ENCODE measurements around the gene HOXB2. TPM values are rescaled to one million over a fixed set of nuclear protein-coding genes. Genes with fewer than 3 reads are reported as not detected.

Gene HOXB2
- total RNA-seq, 3 donors from 2014 or later (not counting 1 experiment from before 2014, with no cell fraction given): 21.6 to 30.5 (median 24.7) TPM

DNA sequence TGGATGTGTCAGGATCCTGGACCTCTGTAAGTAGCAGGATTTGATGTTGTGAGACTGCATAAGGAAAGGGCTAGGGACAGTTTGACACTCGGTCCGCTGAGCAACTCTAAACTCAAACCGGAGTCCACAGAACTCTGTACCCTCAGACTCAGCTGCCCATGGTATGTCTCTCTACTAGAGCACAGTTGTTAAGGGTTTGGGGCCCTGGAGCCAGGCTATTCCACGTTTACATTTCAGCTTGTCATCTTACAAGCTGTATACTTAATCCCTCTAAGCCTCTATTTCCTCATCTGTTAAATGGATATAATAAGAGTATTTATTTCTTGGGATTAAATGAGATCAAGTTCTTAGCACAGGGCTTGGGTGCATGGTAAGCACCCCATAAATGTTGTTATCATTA is 42.0 kb downstream of the HOXB2 start:
- Histone ChIP-seq H3K36me3 (ENCODE audit: control insufficient read depth, insufficient read depth, low read length) (no peaks in the 10 kb centered on the region), H3K4me1 (ENCODE audit: control insufficient read depth, insufficient read depth, low read length) (peaks cover 4% of the 10 kb centered on the region), H3K27me3 (ENCODE audit: control insufficient read depth, insufficient read depth, low read length) (no peaks in the 10 kb centered on the region), H3K4me3 (ENCODE audit: low read length) (no peak overlapping the region), H3K9me3 (ENCODE audit: control insufficient read depth, insufficient read depth, low read length) (no peaks in the 10 kb centered on the region), H3K27ac (ENCODE audit: low read length) (no peak overlapping the region)
- intact Hi-C loops (cut with micrococcal nuclease): no loop called here
- DNase-seq: no peak
- 81% methylated on average over 4 of the region's 4 CpGs for WGBS (ENCODE audit: insufficient coverage)
- Mint-ChIP-seq H3K36me3 (no peaks in the 10 kb centered on the region), H3K27ac (peak overlapping the region in 1 of 2 donors; percentile 68), H3K4me3 (no peak overlapping the region), H3K9me3 (no peaks in the 10 kb centered on the region), H3K27me3 (ENCODE audit: low read depth in 2 of 2) (peaks cover 3 to 6% of the 10 kb centered on the region in 2 donors), H3K4me1 (peaks cover 13 to 14% of the 10 kb centered on the region in 2 donors)
- ATAC-seq: no peak
- TF ChIP-seq, protein P1, sequence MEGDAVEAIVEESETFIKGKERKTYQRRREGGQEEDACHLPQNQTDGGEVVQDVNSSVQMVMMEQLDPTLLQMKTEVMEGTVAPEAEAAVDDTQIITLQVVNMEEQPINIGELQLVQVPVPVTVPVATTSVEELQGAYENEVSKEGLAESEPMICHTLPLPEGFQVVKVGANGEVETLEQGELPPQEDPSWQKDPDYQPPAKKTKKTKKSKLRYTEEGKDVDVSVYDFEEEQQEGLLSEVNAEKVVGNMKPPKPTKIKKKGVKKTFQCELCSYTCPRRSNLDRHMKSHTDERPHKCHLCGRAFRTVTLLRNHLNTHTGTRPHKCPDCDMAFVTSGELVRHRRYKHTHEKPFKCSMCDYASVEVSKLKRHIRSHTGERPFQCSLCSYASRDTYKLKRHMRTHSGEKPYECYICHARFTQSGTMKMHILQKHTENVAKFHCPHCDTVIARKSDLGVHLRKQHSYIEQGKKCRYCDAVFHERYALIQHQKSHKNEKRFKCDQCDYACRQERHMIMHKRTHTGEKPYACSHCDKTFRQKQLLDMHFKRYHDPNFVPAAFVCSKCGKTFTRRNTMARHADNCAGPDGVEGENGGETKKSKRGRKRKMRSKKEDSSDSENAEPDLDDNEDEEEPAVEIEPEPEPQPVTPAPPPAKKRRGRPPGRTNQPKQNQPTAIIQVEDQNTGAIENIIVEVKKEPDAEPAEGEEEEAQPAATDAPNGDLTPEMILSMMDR (IDR thresholded peaks at IDR 0.05): no peak

DNA sequence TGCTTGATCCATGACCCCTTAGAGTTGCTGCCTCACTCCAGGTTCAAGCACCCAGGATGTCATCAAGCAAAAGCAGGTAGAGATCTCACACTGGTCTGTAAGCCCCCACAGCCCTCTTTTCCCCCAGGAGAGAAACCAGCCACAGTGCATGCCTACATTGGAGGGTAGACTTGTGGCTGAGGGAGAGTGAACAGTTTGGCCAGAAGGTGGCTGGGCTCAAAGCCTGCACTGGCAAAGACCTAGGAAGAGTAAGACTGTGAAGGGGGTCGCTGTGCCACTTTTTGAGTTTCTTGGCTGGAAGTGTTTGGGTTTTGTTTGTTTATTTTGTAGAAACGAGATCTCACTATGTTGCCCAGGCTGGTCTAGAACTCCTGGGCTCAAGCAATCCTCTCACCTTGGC is 42.6 kb downstream of the HOXB2 start:
- peaks cover 13 to 14% of the 10 kb centered on the region in 2 donors for H3K4me1 Mint-ChIP-seq
- TF ChIP-seq, protein P1 (IDR thresholded peaks at IDR 0.05): no peak
- no peaks in the 10 kb centered on the region for H3K27me3 ChIP-seq (ENCODE audit: control insufficient read depth, insufficient read depth, low read length)
- H3K9me3 Mint-ChIP-seq: no peaks in the 10 kb centered on the region
- no peak for ATAC-seq
- H3K9me3 ChIP-seq (ENCODE audit: control insufficient read depth, insufficient read depth, low read length): no peaks in the 10 kb centered on the region
- no peak overlapping the region for H3K27ac ChIP-seq (ENCODE audit: low read length)
- H3K27ac Mint-ChIP-seq: peak overlapping the region in 1 of 2 donors; percentile 69
- H3K4me3 Mint-ChIP-seq: no peak overlapping the region
- H3K36me3 ChIP-seq (ENCODE audit: control insufficient read depth, insufficient read depth, low read length): no peaks in the 10 kb centered on the region
- H3K4me1 ChIP-seq (ENCODE audit: control insufficient read depth, insufficient read depth, low read length): peaks cover 4% of the 10 kb centered on the region
- 67% methylated on average over 2 of the region's 2 CpGs for WGBS (ENCODE audit: insufficient coverage)
- H3K36me3 Mint-ChIP-seq: no peaks in the 10 kb centered on the region
- peaks cover 6 to 11% of the 10 kb centered on the region in 2 donors for H3K27me3 Mint-ChIP-seq (ENCODE audit: low read depth in 2 of 2)
- intact Hi-C loops (cut with micrococcal nuclease): no loop called here
- no peak for DNase-seq
- no peak overlapping the region for H3K4me3 ChIP-seq (ENCODE audit: low read length)

GRCh38 chr17:48500435-48501426 is 44.2 kb downstream of the HOXB2 start:
- H3K9me3 ChIP-seq (ENCODE audit: control insufficient read depth, insufficient read depth, low read length): no peaks in the 10 kb centered on the region
- H3K4me3 ChIP-seq (ENCODE audit: low read length): no peak overlapping the region
- H3K9me3 Mint-ChIP-seq: no peaks in the 10 kb centered on the region
- WGBS (ENCODE audit: insufficient coverage): 92% methylated on average over 10 of the region's 12 CpGs
- no peaks in the 10 kb centered on the region for H3K27me3 ChIP-seq (ENCODE audit: control insufficient read depth, insufficient read depth, low read length)
- H3K4me3 Mint-ChIP-seq: no peak overlapping the region
- H3K4me1 Mint-ChIP-seq: peaks cover 8 to 9% of the 10 kb centered on the region in 2 donors
- no peaks in the 10 kb centered on the region for H3K36me3 Mint-ChIP-seq
- no peak overlapping the region for H3K27ac ChIP-seq (ENCODE audit: low read length)
- TF ChIP-seq, protein P1 (IDR thresholded peaks at IDR 0.05): no peak
- peaks cover under 1% of the 10 kb centered on the region for H3K4me1 ChIP-seq (ENCODE audit: control insufficient read depth, insufficient read depth, low read length)
- ATAC-seq: no peak
- H3K27me3 Mint-ChIP-seq (ENCODE audit: low read depth in 2 of 2): peaks cover 8 to 11% of the 10 kb centered on the region in 2 donors
- H3K36me3 ChIP-seq (ENCODE audit: control insufficient read depth, insufficient read depth, low read length): no peaks in the 10 kb centered on the region
- intact Hi-C loops (cut with micrococcal nuclease): no loop called here
- no peak overlapping the region for H3K27ac Mint-ChIP-seq
- DNase-seq: peak in 1 of 2 donors; percentile 38
